ENCODE measurements around the gene EFL1. TPM values are rescaled to one million over a fixed set of nuclear protein-coding genes. Genes with fewer than 3 reads are reported as not detected.

Gene EFL1
- total RNA-seq, 2 donors from 2014 or later: 11.2 to 33.0 TPM

- Histone ChIP-seq H3K9me3 (no peaks in the 10 kb centered on the region), H3K27me3 (no peaks in the 10 kb centered on the region), H3K36me3 (replicated peaks in 1 of 2; ENCODE audit: insufficient read depth in 1 of 2, low read depth in 2 of 2) (peaks cover 0 to 8% of the 10 kb centered on the region in 2 donors), H3K4me3 (no peak overlapping the region), H3K27ac (no peak overlapping the region), H3K4me1 (no peaks in the 10 kb centered on the region)
- intact Hi-C loops (cut with DNase I): no loop called here
- ATAC-seq (no peak), DNase-seq (no peak)
- TF ChIP-seq CTCF (IDR thresholded peaks at IDR 0.05) (no peak), POLR2A (IDR thresholded peaks at IDR 0.05) (no peak)
Observed at GRCh38 chr15:82138306-82138705, 124.2 kb downstream of the EFL1 start.

GRCh38 chr15:82137261-82137660, 125.3 kb downstream of the EFL1 start:
- Histone ChIP-seq H3K36me3 (replicated peaks in 1 of 2; ENCODE audit: insufficient read depth in 1 of 2, low read depth in 2 of 2) (peaks cover 0 to 8% of the 10 kb centered on the region in 2 donors), H3K9me3 (no peaks in the 10 kb centered on the region), H3K4me1 (no peaks in the 10 kb centered on the region), H3K4me3 (no peak overlapping the region), H3K27ac (no peak overlapping the region), H3K27me3 (no peaks in the 10 kb centered on the region)
- intact Hi-C loops (cut with DNase I): no loop called here
- ATAC-seq (no peak), DNase-seq (no peak)
- TF ChIP-seq CTCF (IDR thresholded peaks at IDR 0.05) (no peak), POLR2A (IDR thresholded peaks at IDR 0.05) (no peak)
- 95 to 97% methylated on average over 3 of the region's 3 CpGs for WGBS, 2 donors

GRCh38 chr15:82136120-82136519, 126.4 kb downstream of the EFL1 start:
- no peaks in the 10 kb centered on the region for H3K9me3 ChIP-seq
- no peaks in the 10 kb centered on the region for H3K4me1 ChIP-seq
- ATAC-seq (no peak), DNase-seq (no peak)
- 86 to 89% methylated on average over 3 of the region's 3 CpGs for WGBS, 2 donors
- no peak overlapping the region for H3K4me3 ChIP-seq
- TF ChIP-seq POLR2A (IDR thresholded peaks at IDR 0.05): no peak
- no peak for TF ChIP-seq CTCF (IDR thresholded peaks at IDR 0.05)
- intact Hi-C loops (cut with DNase I): no loop called here
- H3K27me3 ChIP-seq: no peaks in the 10 kb centered on the region
- peaks cover 0 to 8% of the 10 kb centered on the region in 2 donors for H3K36me3 ChIP-seq (replicated peaks in 1 of 2; ENCODE audit: insufficient read depth in 1 of 2, low read depth in 2 of 2)
- no peak overlapping the region for H3K27ac ChIP-seq

GRCh38 chr15:82135638-82136037, 126.9 kb downstream of the EFL1 start:
- Histone ChIP-seq H3K9me3 (no peaks in the 10 kb centered on the region), H3K27ac (no peak overlapping the region), H3K27me3 (no peaks in the 10 kb centered on the region), H3K4me1 (no peaks in the 10 kb centered on the region), H3K4me3 (no peak overlapping the region), H3K36me3 (replicated peaks in 1 of 2; ENCODE audit: insufficient read depth in 1 of 2, low read depth in 2 of 2) (peaks cover 0 to 8% of the 10 kb centered on the region in 2 donors)
- 96 to 98% methylated on average over 3 of the region's 3 CpGs for WGBS, 2 donors
- ATAC-seq: no peak
- TF ChIP-seq CTCF (IDR thresholded peaks at IDR 0.05) (no peak), POLR2A (IDR thresholded peaks at IDR 0.05) (no peak)
- intact Hi-C loops (cut with DNase I): no loop called here
- DNase-seq: no peak

- no peak for DNase-seq
- H3K4me3 ChIP-seq: no peak overlapping the region
- no peak overlapping the region for H3K27ac ChIP-seq
- H3K36me3 ChIP-seq (replicated peaks in 1 of 2; ENCODE audit: insufficient read depth in 1 of 2, low read depth in 2 of 2): peaks cover 0 to 9% of the 10 kb centered on the region in 2 donors
- no peaks in the 10 kb centered on the region for H3K9me3 ChIP-seq
- H3K27me3 ChIP-seq: no peaks in the 10 kb centered on the region
- H3K4me1 ChIP-seq: no peaks in the 10 kb centered on the region
- TF ChIP-seq POLR2A (IDR thresholded peaks at IDR 0.05) (no peak), CTCF (IDR thresholded peaks at IDR 0.05) (no peak)
- no peak for ATAC-seq
- 94 to 97% methylated on average over 3 of the region's 3 CpGs for WGBS, 2 donors
- intact Hi-C loops (cut with DNase I): no loop called here
Observed at GRCh38 chr15:82134461-82134860, 128.1 kb downstream of the EFL1 start.

Data from body of pancreas (tissue), 4 donors.